ENCODE data around the gene RBAK.
"Not testable (repeated sequence)": the region's sequence is repeated elsewhere in the genome, so short reads cannot be mapped to it uniquely, and the experiment has no call there.

The RBAK gene

GRCh38 chr7:5051731-5052130, 6.1 kb downstream of the RBAK start:
- DNase-seq (ENCODE audit: low spot score) = not testable (repeated sequence)

- no peak for DNase-seq (ENCODE audit: low spot score)
Measured at GRCh38 chr7:5053175-5053574, 7.5 kb downstream of the RBAK start.

- no peak for DNase-seq (ENCODE audit: low spot score)
Measured at GRCh38 chr7:5063698-5064097, 18.0 kb downstream of the RBAK start.

GRCh38 chr7:5064391-5065106, 18.9 kb downstream of the RBAK start:
- DNase-seq (ENCODE audit: low spot score) = no peak

- no peak for DNase-seq (ENCODE audit: low spot score)
Measured at GRCh38 chr7:5065107-5065407, 19.4 kb downstream of the RBAK start.

GRCh38 chr7:5068521-5068920, 22.9 kb downstream of the RBAK start:
- no peak for DNase-seq (ENCODE audit: low spot score)

GRCh38 chr7:5070206-5070605, 24.5 kb downstream of the RBAK start:
- no peak for DNase-seq (ENCODE audit: low spot score)

- not testable (repeated sequence) for DNase-seq (ENCODE audit: low spot score)
Measured at GRCh38 chr7:5075187-5075586, 29.5 kb downstream of the RBAK start.

- no peak for DNase-seq (ENCODE audit: low spot score)
Measured at GRCh38 chr7:5077740-5078139, 32.1 kb downstream of the RBAK start.

GRCh38 chr7:5082806-5083205, 37.1 kb downstream of the RBAK start:
- DNase-seq (ENCODE audit: low spot score) = no peak

GRCh38 chr7:5083311-5083711, 37.7 kb downstream of the RBAK start:
- no peak for DNase-seq (ENCODE audit: low spot score)

- DNase-seq (ENCODE audit: low spot score) = no peak
Measured at GRCh38 chr7:5086256-5086655, 40.6 kb downstream of the RBAK start.

- not testable (repeated sequence) for DNase-seq (ENCODE audit: low spot score)
Measured at GRCh38 chr7:5088228-5088833, 42.7 kb downstream of the RBAK start.

- no peak for DNase-seq (ENCODE audit: low spot score)
Measured at GRCh38 chr7:5088906-5089305, 43.2 kb downstream of the RBAK start.

- DNase-seq (ENCODE audit: low spot score) = no peak
Measured at GRCh38 chr7:5093948-5094347, 48.3 kb downstream of the RBAK start.

GRCh38 chr7:5094641-5095040, 49.0 kb downstream of the RBAK start:
- no peak for DNase-seq (ENCODE audit: low spot score)

- DNase-seq (ENCODE audit: low spot score) = no peak
Measured at GRCh38 chr7:5116359-5116758, 70.7 kb downstream of the RBAK start.

GRCh38 chr7:5117095-5117970, 71.7 kb downstream of the RBAK start:
- no peak for DNase-seq (ENCODE audit: low spot score)
